ENCODE results near the gene PELI2. TPM values are rescaled to one million over a fixed set of nuclear protein-coding genes. Genes with fewer than 3 reads are reported as not detected.

PELI2 gene
- total and polyA plus RNA-seq, 2 donors (not counting 1 experiment from before 2014, with no cell fraction given): 15.5 to 29.2 TPM

- Histone ChIP-seq H3K4me3 (replicated peaks in 1 of 4; ENCODE audit: control extremely low read depth in 1 of 4, insufficient read depth in 1 of 4, low read depth in 3 of 4, low read length in 4 of 4) (no peak overlapping the region), H3K4me1 (ENCODE audit: control insufficient read depth, extremely low read depth, insufficient read depth, low read length) (peaks cover 13% of the 10 kb centered on the region), H3K79me2 (ENCODE audit: control insufficient read depth, insufficient read depth, low read length) (peaks cover 35% of the 10 kb centered on the region), H3K27me3 (ENCODE audit: control insufficient read depth, insufficient read depth, low read length) (no peaks in the 10 kb centered on the region), H3K9ac (ENCODE audit: insufficient read depth, low read length) (no peak overlapping the region), H3K4me2 (ENCODE audit: extremely low read depth, insufficient read depth, low read length) (peak overlapping the region; percentile 25), H3K36me3 (ENCODE audit: control insufficient read depth, insufficient read depth, low read length) (no peaks in the 10 kb centered on the region), H3K9me3 (ENCODE audit: control insufficient read depth, insufficient read depth, low read depth, low read length) (no peaks in the 10 kb centered on the region), H3K27ac (ENCODE audit: insufficient read depth, low read length) (no peak overlapping the region), H4K20me1 (ENCODE audit: control insufficient read depth, extremely low read depth, insufficient read depth, low read length) (no peaks in the 10 kb centered on the region), H2AFZ (ENCODE audit: low read length) (no peak overlapping the region)
- peak in 1 of 2 donors; percentile 42 for DNase-seq (ENCODE audit: low read depth in 2 of 2)
- TF ChIP-seq, protein P1, sequence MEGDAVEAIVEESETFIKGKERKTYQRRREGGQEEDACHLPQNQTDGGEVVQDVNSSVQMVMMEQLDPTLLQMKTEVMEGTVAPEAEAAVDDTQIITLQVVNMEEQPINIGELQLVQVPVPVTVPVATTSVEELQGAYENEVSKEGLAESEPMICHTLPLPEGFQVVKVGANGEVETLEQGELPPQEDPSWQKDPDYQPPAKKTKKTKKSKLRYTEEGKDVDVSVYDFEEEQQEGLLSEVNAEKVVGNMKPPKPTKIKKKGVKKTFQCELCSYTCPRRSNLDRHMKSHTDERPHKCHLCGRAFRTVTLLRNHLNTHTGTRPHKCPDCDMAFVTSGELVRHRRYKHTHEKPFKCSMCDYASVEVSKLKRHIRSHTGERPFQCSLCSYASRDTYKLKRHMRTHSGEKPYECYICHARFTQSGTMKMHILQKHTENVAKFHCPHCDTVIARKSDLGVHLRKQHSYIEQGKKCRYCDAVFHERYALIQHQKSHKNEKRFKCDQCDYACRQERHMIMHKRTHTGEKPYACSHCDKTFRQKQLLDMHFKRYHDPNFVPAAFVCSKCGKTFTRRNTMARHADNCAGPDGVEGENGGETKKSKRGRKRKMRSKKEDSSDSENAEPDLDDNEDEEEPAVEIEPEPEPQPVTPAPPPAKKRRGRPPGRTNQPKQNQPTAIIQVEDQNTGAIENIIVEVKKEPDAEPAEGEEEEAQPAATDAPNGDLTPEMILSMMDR (conservative IDR thresholded peaks at IDR 0.05 in 1 of 2, IDR thresholded peaks at IDR 0.05 in 1 of 2; ENCODE audit: low read depth in 1 of 2, low read length in 2 of 2): no peak
- no peak for TF ChIP-seq EZH2 (IDR thresholded peaks at IDR 0.05; ENCODE audit: low read length, missing control alignments)
These were observed 6.1 kb downstream of the PELI2 start for GRCh38 chr14:56124327-56124726.

GRCh38 chr14:56125772-56126636, 7.8 kb downstream of the PELI2 start:
- no peaks in the 10 kb centered on the region for H3K27me3 ChIP-seq (ENCODE audit: control insufficient read depth, insufficient read depth, low read length)
- no peaks in the 10 kb centered on the region for H3K36me3 ChIP-seq (ENCODE audit: control insufficient read depth, insufficient read depth, low read length)
- no peak overlapping the region for H2AFZ ChIP-seq (ENCODE audit: low read length)
- peaks cover 23% of the 10 kb centered on the region for H3K79me2 ChIP-seq (ENCODE audit: control insufficient read depth, insufficient read depth, low read length)
- H3K9ac ChIP-seq (ENCODE audit: insufficient read depth, low read length): no peak overlapping the region
- H3K27ac ChIP-seq (ENCODE audit: insufficient read depth, low read length): no peak overlapping the region
- DNase-seq (ENCODE audit: low read depth in 2 of 2): peak in 1 of 2 donors; percentile 15
- no peaks in the 10 kb centered on the region for H4K20me1 ChIP-seq (ENCODE audit: control insufficient read depth, extremely low read depth, insufficient read depth, low read length)
- H3K9me3 ChIP-seq (ENCODE audit: control insufficient read depth, insufficient read depth, low read depth, low read length): no peaks in the 10 kb centered on the region
- no peak overlapping the region for H3K4me3 ChIP-seq (replicated peaks in 1 of 4; ENCODE audit: control extremely low read depth in 1 of 4, insufficient read depth in 1 of 4, low read depth in 3 of 4, low read length in 4 of 4)
- no peak overlapping the region for H3K4me2 ChIP-seq (ENCODE audit: extremely low read depth, insufficient read depth, low read length)
- TF ChIP-seq EZH2 (IDR thresholded peaks at IDR 0.05; ENCODE audit: low read length, missing control alignments): no peak
- TF ChIP-seq, protein P1 (conservative IDR thresholded peaks at IDR 0.05 in 1 of 2, IDR thresholded peaks at IDR 0.05 in 1 of 2; ENCODE audit: low read depth in 1 of 2, low read length in 2 of 2): no peak
- peaks cover 12% of the 10 kb centered on the region for H3K4me1 ChIP-seq (ENCODE audit: control insufficient read depth, extremely low read depth, insufficient read depth, low read length)

DNA sequence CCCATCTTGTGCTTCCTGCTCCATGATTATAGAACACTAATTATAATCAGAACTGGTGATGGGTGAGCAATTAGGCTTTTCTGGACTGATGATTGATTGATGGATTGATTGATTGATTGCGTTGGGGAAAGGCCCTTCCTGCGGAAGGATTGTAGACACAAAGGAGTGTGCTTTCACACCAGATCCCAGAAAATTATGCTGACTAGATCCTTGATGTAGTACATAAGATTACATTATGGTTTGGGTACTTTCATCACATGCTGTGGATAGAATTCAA, 8.4 kb downstream of the PELI2 start:
- H2AFZ ChIP-seq (ENCODE audit: low read length): no peak overlapping the region
- H3K9me3 ChIP-seq (ENCODE audit: control insufficient read depth, insufficient read depth, low read depth, low read length): no peaks in the 10 kb centered on the region
- TF ChIP-seq, protein P1 (conservative IDR thresholded peaks at IDR 0.05 in 1 of 2, IDR thresholded peaks at IDR 0.05 in 1 of 2; ENCODE audit: low read depth in 1 of 2, low read length in 2 of 2): no peak
- no peak for TF ChIP-seq EZH2 (IDR thresholded peaks at IDR 0.05; ENCODE audit: low read length, missing control alignments)
- no peak overlapping the region for H3K4me3 ChIP-seq (replicated peaks in 1 of 4; ENCODE audit: control extremely low read depth in 1 of 4, insufficient read depth in 1 of 4, low read depth in 3 of 4, low read length in 4 of 4)
- no peak overlapping the region for H3K27ac ChIP-seq (ENCODE audit: insufficient read depth, low read length)
- H3K79me2 ChIP-seq (ENCODE audit: control insufficient read depth, insufficient read depth, low read length): peaks cover 23% of the 10 kb centered on the region
- H3K4me2 ChIP-seq (ENCODE audit: extremely low read depth, insufficient read depth, low read length): no peak overlapping the region
- no peaks in the 10 kb centered on the region for H4K20me1 ChIP-seq (ENCODE audit: control insufficient read depth, extremely low read depth, insufficient read depth, low read length)
- no peaks in the 10 kb centered on the region for H3K36me3 ChIP-seq (ENCODE audit: control insufficient read depth, insufficient read depth, low read length)
- H3K27me3 ChIP-seq (ENCODE audit: control insufficient read depth, insufficient read depth, low read length): no peaks in the 10 kb centered on the region
- H3K9ac ChIP-seq (ENCODE audit: insufficient read depth, low read length): no peak overlapping the region
- H3K4me1 ChIP-seq (ENCODE audit: control insufficient read depth, extremely low read depth, insufficient read depth, low read length): peaks cover 12% of the 10 kb centered on the region
- no peak for DNase-seq (ENCODE audit: low read depth in 2 of 2)
